Measurements from ENCODE around the gene PRDM12. TPM values are rescaled to one million over a fixed set of nuclear protein-coding genes. Genes with fewer than 3 reads are reported as not detected.

Gene PRDM12
- total RNA-seq, 1 donor from 2014 or later, result not detected

DNA sequence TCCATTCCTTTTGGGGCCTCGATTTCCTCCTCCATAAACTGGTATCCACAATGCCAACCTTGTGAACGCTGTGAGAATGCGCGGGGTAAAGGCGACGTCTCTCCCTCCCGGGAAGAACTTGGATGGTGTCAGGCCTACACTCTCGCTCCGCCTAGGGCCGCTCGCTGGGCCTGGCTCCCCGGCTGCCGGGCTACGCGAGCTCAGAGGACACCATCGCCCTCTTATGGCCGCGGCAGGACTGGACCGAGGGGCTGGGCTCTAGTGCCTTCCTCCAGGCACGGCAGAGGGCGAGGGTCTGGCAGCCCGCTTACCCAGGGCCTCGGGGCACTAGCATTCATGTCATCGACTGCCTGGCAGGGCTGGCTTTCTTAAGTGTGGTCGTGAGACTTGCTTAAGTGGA is 27.9 kb downstream of the PRDM12 start:
- Histone ChIP-seq H3K27me3 (no peaks in the 10 kb centered on the region), H3K36me3 (peaks cover 18% of the 10 kb centered on the region), H3K27ac (no peak overlapping the region), H3K9me3 (no peaks in the 10 kb centered on the region), H3K4me1 (peaks cover 17% of the 10 kb centered on the region), H3K4me3 (no peak overlapping the region)
- intact Hi-C loops (cut with DNase I), result no loop called here
- DNase-seq (no peak), ATAC-seq (no peak)
- TF ChIP-seq, protein P1, sequence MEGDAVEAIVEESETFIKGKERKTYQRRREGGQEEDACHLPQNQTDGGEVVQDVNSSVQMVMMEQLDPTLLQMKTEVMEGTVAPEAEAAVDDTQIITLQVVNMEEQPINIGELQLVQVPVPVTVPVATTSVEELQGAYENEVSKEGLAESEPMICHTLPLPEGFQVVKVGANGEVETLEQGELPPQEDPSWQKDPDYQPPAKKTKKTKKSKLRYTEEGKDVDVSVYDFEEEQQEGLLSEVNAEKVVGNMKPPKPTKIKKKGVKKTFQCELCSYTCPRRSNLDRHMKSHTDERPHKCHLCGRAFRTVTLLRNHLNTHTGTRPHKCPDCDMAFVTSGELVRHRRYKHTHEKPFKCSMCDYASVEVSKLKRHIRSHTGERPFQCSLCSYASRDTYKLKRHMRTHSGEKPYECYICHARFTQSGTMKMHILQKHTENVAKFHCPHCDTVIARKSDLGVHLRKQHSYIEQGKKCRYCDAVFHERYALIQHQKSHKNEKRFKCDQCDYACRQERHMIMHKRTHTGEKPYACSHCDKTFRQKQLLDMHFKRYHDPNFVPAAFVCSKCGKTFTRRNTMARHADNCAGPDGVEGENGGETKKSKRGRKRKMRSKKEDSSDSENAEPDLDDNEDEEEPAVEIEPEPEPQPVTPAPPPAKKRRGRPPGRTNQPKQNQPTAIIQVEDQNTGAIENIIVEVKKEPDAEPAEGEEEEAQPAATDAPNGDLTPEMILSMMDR (IDR thresholded peaks at IDR 0.05), result no peak

DNA sequence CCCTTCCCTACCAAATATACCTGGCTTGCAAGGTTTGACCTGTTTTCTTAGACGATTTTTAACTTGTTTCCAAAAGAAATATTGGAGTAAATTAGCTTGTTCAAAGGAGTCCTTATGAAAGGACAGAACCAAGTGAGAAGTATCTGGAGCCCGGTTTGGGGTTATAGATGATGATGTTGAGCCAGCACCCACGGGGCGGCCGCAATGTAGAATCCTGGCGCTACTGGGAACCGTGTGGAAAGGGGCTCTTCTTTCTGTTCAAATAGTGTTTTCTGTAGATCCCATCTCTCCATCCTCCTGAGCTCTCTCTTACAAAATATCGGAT is 28.7 kb downstream of the PRDM12 start:
- TF ChIP-seq, protein P1 (IDR thresholded peaks at IDR 0.05), result no peak
- intact Hi-C loops (cut with DNase I), result no loop called here

DNA sequence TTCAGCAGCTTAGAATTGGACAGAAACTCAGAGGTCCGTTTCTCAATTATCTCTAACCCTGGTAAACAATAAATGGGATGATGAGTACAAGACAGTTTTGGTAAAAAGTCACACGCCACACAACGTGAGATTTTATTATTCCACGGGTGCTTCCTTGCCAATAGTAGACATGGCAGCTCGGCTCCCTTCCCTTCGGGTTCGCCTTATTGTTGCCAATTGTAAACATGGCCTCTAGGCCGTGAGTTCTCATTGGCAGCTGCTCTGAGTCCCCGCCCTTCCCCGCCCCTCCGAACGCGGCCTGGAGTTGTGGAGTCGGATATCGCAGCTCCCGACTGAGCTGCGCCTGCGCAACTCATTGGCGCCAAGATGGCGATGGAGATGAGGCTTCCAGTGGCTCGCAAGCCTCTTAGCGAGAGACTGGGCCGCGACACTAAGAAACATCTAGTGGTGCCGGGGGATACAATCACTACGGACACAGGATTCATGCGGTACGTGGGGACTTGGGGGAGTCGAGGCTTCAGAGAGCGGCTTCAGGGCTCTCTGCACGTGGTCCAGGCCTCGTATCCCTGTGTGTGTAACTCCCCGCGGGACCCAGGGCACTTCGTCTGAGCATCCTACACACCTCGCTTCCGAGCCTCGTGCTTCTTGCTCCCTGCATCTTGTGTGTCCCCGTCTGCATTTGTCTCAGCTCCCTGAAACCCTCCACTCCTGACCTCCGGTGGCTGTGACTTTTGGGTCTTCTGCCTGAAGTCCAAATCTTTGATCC is 29.2 kb downstream of the PRDM12 start, which contains the start of gene EXOSC2:
EXOSC2 (plus strand) TSS at position 355 of the 766 bp plus-strand sequence; CDS start at position 367, 12 bp downstream.
- TF ChIP-seq, protein P1 (IDR thresholded peaks at IDR 0.05), result no peak
- intact Hi-C loops (cut with DNase I), result no loop called here
- no peaks in the 10 kb centered on the region for H3K9me3 ChIP-seq
- ATAC-seq (peak; percentile 98), DNase-seq (peak; percentile 99)
- H3K4me1 ChIP-seq, result peaks cover 17% of the 10 kb centered on the region
- peak within 1 kb of the TSS; percentile 67 for H3K4me3 ChIP-seq
- H3K27me3 ChIP-seq, result no peaks in the 10 kb centered on the region
- peak within 1 kb of the TSS; percentile 73 for H3K27ac ChIP-seq
- H3K36me3 ChIP-seq, result peaks cover 27% of the 10 kb centered on the region

More for the DNA sequence above, 28.7 kb downstream of the PRDM12 start:
- Histone ChIP-seq H3K27ac (peak overlapping the region; percentile 52), H3K4me3 (peak overlapping the region; percentile 67), H3K9me3 (no peaks in the 10 kb centered on the region), H3K4me1 (peaks cover 17% of the 10 kb centered on the region), H3K36me3 (peaks cover 24% of the 10 kb centered on the region), H3K27me3 (no peaks in the 10 kb centered on the region)
- DNase-seq (no peak), ATAC-seq (no peak)

DNA sequence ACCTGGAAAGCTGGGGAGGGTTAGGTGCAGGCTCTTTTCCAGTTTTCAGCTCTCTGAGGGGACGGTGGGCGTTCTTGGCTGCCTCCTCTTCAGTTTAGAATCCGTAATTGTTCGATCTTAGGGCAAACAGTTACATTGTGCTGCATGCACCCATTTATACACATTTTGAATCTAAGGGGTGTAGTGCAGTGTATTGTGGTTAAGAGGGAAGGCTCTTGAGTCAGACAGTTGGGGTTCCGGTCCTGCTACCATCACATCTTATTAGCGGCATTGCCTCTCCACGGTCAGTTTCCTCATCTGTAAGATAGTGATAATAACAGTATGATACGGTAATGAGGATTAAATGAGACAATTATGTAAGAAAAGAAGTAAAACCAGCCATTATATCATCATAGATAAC is 29.8 kb downstream of the PRDM12 start:
- intact Hi-C loops (cut with DNase I), result no loop called here
- Histone ChIP-seq H3K9me3 (no peaks in the 10 kb centered on the region), H3K27me3 (no peaks in the 10 kb centered on the region), H3K27ac (peak overlapping the region; percentile 73), H3K4me1 (peaks cover 16% of the 10 kb centered on the region), H3K36me3 (peaks cover 33% of the 10 kb centered on the region), H3K4me3 (peak overlapping the region; percentile 67)
- TF ChIP-seq, protein P1 (IDR thresholded peaks at IDR 0.05), result no peak
- ATAC-seq (no peak), DNase-seq (no peak)

DNA sequence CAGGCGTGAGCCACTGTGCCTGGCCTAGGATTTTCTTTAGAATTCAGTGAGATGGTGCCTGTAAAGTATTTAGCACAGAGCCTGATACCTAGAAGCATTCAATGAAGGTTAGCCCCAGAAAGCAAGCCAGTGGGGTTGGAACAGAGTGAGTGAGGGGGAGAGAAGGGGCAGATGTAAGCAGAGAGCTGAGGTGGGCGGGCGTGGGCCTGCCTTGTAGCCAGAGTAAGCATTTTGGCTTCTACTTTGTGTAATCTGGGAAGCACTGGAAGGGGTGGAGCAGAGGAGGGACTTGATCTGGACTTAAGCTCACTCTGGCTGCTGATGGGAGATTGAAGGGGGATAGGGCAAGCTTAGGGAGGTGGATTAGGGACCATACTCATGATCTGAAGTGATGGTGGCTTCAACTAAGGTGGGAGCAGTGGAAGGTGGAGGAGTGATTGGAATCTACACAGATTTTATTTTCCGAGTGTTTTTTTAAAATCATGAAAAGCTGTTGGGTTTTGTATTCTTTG is 31.8 kb downstream of the PRDM12 start:
- DNase-seq (no peak), ATAC-seq (no peak)
- Histone ChIP-seq H3K36me3 (peaks cover 51% of the 10 kb centered on the region), H3K9me3 (no peaks in the 10 kb centered on the region), H3K27me3 (no peaks in the 10 kb centered on the region), H3K4me3 (no peak overlapping the region), H3K4me1 (peaks cover 15% of the 10 kb centered on the region), H3K27ac (no peak overlapping the region)
- intact Hi-C loops (cut with DNase I), result no loop called here
- TF ChIP-seq, protein P1 (IDR thresholded peaks at IDR 0.05), result no peak

Data from upper lobe of right lung (tissue), 1 donor.